K562 (cell line): ENCODE results near the gene C16orf86. TPM values are rescaled to one million over a fixed set of nuclear protein-coding genes. Genes with fewer than 3 reads are reported as not detected.
A peak's percentile ranks its signal among the peaks of the same experiment; 100 is the strongest.

Experiments
- ARID3A ChIP-seq: IDR thresholded peaks from 2 replicates; pipeline ENCODE4 v1.6.1; 2012; ENCODE audit warnings: low read depth, low read length, improper control_type of control experiment, borderline replicate concordance
- ATF4 ChIP-seq: fragments of 450-650 bp; formaldehyde crosslinking; IDR thresholded peaks from 2 replicates; pipeline ENCODE4 v1.4.0; 2022; ENCODE audit warnings: mild to moderate bottlenecking, moderate library complexity
- FOXK1 ChIP-seq: sonication (generic); formaldehyde crosslinking; IDR thresholded peaks from 2 replicates; pipeline ENCODE4 v1.8.0; 2022; ENCODE audit warnings: missing genetic modification reagents, mild to moderate bottlenecking, borderline replicate concordance
- HOMEZ ChIP-seq: fragments of 250-450 bp; sonication (Bioruptor Pico); IDR thresholded peaks from 2 replicates; pipeline ENCODE4 v1.4.0; 2020; ENCODE audit warnings: mild to moderate bottlenecking, moderate library complexity
- OTX1 ChIP-seq: fragments of 450-650 bp; formaldehyde crosslinking; IDR thresholded peaks from 2 replicates; pipeline ENCODE4 v1.4.0; 2022; ENCODE audit warnings: mild to moderate bottlenecking
- PCBP2 ChIP-seq: fragments of 200-400 bp; formaldehyde crosslinking; IDR thresholded peaks from 2 replicates; pipeline ENCODE4 v1.6.1; 2018; ENCODE audit warnings: low read length, low read depth, mild to moderate bottlenecking, moderate library complexity; ENCODE audit not compliant: poor library complexity, severe bottlenecking
- REST ChIP-seq, 2 experiments: fragments of 450-650 bp; formaldehyde crosslinking in 1 of 2; IDR thresholded peaks; 2 replicates each; pipeline versions ENCODE4 v1.4.0 to v1.6.1; 2014 to 2020; ENCODE audit warnings: mild to moderate bottlenecking in 2 of 2, borderline replicate concordance in 1 of 2, low read depth in 1 of 2
- SREBF2 ChIP-seq: sonication (generic); formaldehyde crosslinking; IDR thresholded peaks from 2 replicates; pipeline ENCODE4 v1.4.0; 2020; ENCODE audit warnings: mild to moderate bottlenecking, missing genetic modification reagents
- XRCC4 ChIP-seq: IDR thresholded peaks from one replicate; pipeline ENCODE4 v1.6.1; 2011; ENCODE audit not compliant: insufficient read depth, insufficient read length; ENCODE audit errors: extremely low read depth
- ZNF175 ChIP-seq: fragments of 200-800 bp; sonication (Bioruptor generic); IDR thresholded peaks from 2 replicates; pipeline ENCODE4 v1.6.1; 2016; ENCODE audit warnings: low read depth, mild to moderate bottlenecking, missing genetic modification characterization, missing compliant biosample characterization
- ZNF717 ChIP-seq: fragments of 250-450 bp; sonication (Bioruptor Pico); IDR thresholded peaks from 2 replicates; pipeline ENCODE4 v1.5.0; 2021
- polyA plus RNA-seq, 8 experiments: library from polyadenylated mRNA; depleted of rRNA in 4 of 8; stranded (reverse) in 5 of 8; unstranded in 3 of 8; fragments of >200 nt; fragmentation: Nextera tagmentation in 2 of 8; fragmentation: Illumina TruSeq in 1 of 8; extraction: Ambion mirVana in 2 of 8; extraction: Trizol in 1 of 8; gene quantifications; 2 replicates each; pipeline versions ENCODE4 v1.2.1 to v1.2.3, GENCODE V29; 2011 to 2014; ENCODE audit warnings: inconsistent platforms in 1 of 8, missing spikeins in 1 of 8
- total RNA-seq, 7 experiments: library from RNA; depleted of rRNA in 6 of 7; stranded (reverse); fragments of >200 nt in 6 of 7; fragmentation: Illumina TruSeq in 2 of 7; extraction: Trizol in 2 of 7; gene quantifications; 2 replicates each; pipeline versions ENCODE4 v1.2.1 to v1.2.3, GENCODE V29; 2011 to 2021; ENCODE audit warnings: low replicate concordance in 1 of 7

C16orf86 gene
- total and polyA plus RNA-seq, 9 of the 15 experiments (the other 6 are each of a cell fraction or from before 2014, with no cell fraction given) = 0.13 to 1.2 (median 0.27) TPM; not detected in 3

- no peak for TF ChIP-seq REST (IDR thresholded peaks at IDR 0.05; ENCODE audit: borderline replicate concordance)
- TF ChIP-seq REST (CRISPR knock-in tag; IDR thresholded peaks at IDR 0.05; ENCODE audit: low read depth) = no peak; the same call in 1 of the 2 replicates
- peak; percentile 66; the same call in 1 of the 2 replicates for TF ChIP-seq SREBF2 (CRISPR knock-in tag)
- no peak for TF ChIP-seq XRCC4
- 0 out of 2 replicates have a peak, but pooled peaks have one; percentile 47 for TF ChIP-seq HOMEZ (CRISPR knock-in tag)
- no peak for TF ChIP-seq ZNF175
- TF ChIP-seq ARID3A = no peak
- TF ChIP-seq ZNF717 (CRISPR knock-in tag) = no peak
- peak; percentile 75; the same call in 1 of the 2 replicates for TF ChIP-seq ATF4 (CRISPR knock-in tag)
- no peak for TF ChIP-seq PCBP2
- no peak for TF ChIP-seq OTX1 (CRISPR knock-in tag)
- no peak for TF ChIP-seq FOXK1 (CRISPR knock-in tag)
These were observed 6.0 kb upstream of the C16orf86 start, which contains the start of gene PARD6A (continued) for GRCh38 chr16:67660564-67661028.
